Stimulated activated CD8-positive, alpha-beta memory T cell treated with anti-CD3 and anti-CD28 coated beads, Interleukin-12 subunit alpha, Interleukin-12 subunit beta, amount 100 ng/mL, for 24 hours (primary cell): ENCODE measurements around the gene ARF5.
"Not testable (repeated sequence)": the region's sequence is repeated elsewhere in the genome, so short reads cannot be mapped to it uniquely, and the experiment has no call there.

Experiments used
- DNase-seq: peaks from one replicate; pipeline ENCODE4 v3.0.0-alpha.2; 2020; ENCODE audit errors: extremely low read depth

The ARF5 gene

GRCh38 chr7:127588019-127588696, at the start of gene ARF5:
Gene ARF5 (plus strand): TSS chr7:127588411. CDS start chr7:127588499, 88 bp downstream.
- peak; percentile 65 for DNase-seq

DNA sequence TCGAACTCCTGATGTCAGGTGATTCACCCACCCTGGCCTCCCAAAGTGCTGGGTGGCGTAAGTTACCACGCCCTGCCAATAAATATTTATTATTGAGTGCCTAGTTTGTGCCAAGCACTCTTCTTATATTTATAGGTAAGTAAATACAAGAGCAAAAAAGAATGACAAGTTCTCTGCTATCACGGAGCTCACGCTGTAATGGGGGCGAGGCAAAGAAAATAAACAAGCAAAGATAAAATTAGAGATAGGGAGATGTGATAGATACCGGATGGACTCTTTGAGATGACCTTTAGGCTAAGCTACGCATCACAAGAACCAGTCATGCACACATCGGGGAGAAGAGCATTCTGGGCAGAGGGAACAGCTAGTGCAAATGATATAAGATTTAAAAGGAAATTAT, 49.1 kb upstream of the ARF5 start:
- no peak for DNase-seq

DNA sequence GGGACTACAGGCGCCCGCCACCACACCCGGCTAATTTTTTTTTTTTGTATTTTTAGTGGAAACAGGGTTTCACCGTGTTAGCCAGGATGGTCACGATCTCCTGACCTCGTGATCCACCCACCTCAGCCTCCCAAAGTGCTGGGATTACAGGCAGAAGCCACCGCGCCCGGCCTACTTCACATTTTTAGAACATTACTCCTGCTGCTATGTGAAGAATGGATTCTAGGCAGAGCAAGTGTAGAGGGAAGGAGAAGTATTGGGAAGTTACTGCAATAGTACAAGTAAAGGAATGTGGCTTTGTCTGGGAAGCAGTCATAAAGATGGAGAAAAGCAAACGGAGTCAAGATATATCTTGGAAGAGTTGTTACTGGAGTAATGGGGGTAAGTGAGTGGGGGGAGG, 47.8 kb upstream of the ARF5 start:
- not testable (repeated sequence) for DNase-seq

- DNase-seq = no peak
Measured at GRCh38 chr7:127541548-127541947, 46.7 kb upstream of the ARF5 start.

GRCh38 chr7:127546313-127546712, 41.9 kb upstream of the ARF5 start:
- no peak for DNase-seq

DNA sequence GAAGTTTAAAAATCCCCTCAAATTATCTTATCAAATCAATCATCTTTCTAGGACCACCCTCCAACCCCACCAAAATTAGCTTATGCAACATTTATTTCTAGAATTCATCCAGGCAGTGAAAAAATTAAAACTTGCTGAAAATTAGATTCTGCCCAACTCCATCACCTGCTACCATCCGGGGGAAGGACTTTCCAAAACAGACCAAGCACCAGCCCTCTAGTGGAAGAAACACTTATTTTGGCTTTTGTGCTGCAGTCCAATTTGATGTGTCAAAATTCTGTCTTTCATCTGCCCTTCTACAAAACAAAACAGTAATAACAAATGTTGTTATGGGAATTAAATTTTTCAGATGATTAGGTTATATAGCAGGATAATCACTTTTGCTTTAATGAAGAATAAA, 38.0 kb upstream of the ARF5 start:
- DNase-seq = no peak

GRCh38 chr7:127551941-127552340, 36.3 kb upstream of the ARF5 start:
- DNase-seq = no peak

- no peak for DNase-seq
Measured at GRCh38 chr7:127556404-127556803, 31.8 kb upstream of the ARF5 start.

GRCh38 chr7:127557803-127558202, 30.4 kb upstream of the ARF5 start:
- DNase-seq = no peak

DNA sequence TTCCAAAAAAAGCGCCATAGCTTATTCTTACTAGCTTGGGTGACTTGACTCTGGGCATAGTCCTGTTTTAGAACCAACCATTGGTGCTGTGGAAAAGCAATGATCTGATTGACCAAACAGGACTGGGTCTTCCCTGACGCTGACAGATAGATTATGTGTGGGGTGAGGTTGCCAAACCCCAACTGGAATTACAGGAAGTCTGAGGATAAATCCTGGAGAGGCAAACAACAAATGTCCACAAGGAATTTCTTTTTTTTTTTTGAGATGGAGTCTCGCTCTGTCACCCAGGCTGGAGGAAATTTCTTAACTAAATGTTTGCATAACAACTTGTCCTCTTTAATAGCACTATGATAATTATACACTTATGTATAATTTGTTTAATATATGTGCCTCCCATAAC, 22.0 kb upstream of the ARF5 start:
- no peak for DNase-seq

DNA sequence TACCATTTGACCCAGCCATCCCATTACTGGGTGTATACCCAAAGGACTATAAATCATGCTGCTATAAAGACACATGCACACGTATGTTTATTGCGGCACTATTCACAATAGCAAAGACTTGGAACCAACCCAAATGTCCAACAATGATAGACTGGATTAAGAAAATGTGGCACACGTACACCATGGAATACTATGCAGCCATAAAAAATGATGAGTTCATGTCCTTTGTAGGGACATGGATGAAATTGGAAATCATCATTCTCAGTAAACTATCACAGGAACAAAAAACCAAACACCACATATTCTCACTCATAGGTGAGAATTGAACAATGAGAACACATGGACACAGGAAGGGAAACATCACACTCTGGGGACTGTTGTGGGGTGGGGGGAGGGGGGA, 20.2 kb upstream of the ARF5 start:
- DNase-seq = not testable (repeated sequence)

DNA sequence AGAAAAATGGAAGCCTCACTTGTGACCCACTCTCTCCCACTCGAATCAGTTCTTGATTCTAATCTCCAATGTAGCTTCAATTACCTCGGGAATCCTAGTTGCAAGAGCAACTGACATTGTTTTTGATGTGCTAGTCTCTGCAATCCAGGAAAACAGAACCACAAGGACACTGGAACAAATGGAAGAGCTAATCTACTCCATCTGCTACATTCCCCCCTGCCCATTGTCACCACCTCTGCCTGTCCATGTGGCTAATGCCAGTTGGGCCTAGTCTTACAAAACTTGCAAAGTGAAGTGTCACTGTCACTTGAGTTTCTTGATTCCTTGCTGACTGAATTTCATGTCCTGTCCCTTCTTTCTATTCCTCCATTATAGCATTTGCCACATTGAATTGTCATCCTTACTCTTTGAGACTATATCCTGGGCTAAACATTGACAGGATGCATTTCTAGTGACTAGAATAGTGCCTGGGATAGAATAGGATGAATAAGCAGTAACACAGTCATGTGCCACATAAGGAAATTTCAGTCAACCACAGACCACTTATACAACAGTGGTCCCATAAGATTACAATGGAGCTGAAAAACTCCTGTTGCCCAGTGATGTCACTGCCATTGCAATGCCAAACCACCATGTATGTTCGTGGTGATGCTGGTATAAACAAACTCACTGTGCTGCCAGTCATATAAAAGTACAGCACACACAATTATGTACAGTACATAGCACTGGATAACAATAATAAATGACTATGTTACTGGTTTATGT, 16.3 kb upstream of the ARF5 start:
- DNase-seq = no peak

- no peak for DNase-seq
Measured at GRCh38 chr7:127578036-127578684, 10.1 kb upstream of the ARF5 start.

DNA sequence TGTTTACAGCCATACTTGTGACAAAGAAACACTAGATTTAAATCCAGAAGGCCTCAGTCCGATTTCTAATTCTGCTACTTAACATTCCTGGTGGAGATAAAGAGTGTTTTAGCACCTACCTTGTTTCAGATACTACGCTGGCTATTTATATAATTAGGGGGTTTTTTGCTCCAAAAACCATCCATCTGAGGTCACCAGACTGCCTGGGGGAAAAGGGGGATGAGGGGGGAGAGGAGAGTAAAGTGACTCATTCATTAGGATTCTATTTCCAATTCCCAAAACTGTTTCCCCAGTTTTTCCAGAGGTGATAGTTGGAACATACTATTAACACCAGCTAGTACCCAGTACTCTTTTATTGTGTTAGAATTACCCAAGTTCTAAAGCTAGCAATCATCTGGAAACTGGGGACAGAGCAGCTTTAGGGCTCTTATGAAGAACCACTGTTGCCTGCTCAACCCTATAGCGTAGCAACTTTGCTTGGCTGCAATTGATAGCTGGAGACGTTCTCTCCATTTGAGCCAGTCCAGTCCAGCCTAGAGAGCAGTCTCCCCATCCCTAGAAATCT, 9.4 kb upstream of the ARF5 start:
- no peak for DNase-seq

- DNase-seq = no peak
Measured at GRCh38 chr7:127580612-127581011, 7.6 kb upstream of the ARF5 start.

DNA sequence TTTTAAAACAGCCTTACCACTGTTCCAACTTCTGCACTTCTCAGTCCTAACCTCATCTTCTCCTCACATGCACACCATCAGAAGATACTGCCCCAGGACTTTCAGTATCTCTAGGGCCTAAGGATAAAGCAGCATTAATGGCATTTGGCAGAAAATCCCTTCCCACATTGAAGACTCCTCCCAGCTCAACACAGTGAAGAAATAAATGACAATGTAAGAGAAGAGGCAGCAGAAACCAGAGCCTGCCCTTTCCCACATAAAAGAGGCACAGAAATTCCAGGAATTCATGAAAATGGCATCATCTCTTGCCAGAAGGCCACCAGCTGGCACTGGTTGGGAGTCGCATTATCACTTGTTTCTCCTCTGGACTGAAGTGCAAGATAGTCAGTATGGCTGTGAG, 6.5 kb upstream of the ARF5 start:
- no peak for DNase-seq

DNA sequence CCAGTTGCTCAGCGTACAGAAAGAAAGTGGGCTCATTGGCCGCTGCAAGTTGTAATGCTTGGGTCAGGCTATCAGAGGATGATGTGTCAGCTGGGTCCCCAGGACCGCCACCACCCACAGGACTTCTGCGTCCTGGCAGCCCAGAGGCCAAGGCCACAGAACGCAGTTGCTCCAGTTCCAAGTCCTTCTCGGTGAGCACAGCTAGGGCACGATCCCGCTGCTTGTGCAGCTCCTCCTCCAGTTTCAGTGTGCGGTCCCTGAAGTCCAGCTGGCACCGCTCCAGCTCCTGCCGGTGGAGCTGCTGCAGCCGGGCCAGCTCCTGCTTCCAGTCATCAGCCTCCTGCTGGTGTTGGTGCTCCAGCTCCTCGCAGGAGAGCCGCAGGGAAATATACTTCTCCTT, 5.8 kb upstream of the ARF5 start:
- DNase-seq = no peak

- DNase-seq = no peak
Measured at GRCh38 chr7:127584648-127585043, 3.6 kb upstream of the ARF5 start.

- peak; percentile 75 for DNase-seq
Measured at GRCh38 chr7:127585044-127585953, 2.9 kb upstream of the ARF5 start, which contains the start of gene GCC1. Gene GCC1 (minus strand): TSS chr7:127585596. CDS start chr7:127585182, 414 bp downstream.

- DNase-seq = no peak
Measured at GRCh38 chr7:127586346-127586745, 1.9 kb upstream of the ARF5 start.

DNA sequence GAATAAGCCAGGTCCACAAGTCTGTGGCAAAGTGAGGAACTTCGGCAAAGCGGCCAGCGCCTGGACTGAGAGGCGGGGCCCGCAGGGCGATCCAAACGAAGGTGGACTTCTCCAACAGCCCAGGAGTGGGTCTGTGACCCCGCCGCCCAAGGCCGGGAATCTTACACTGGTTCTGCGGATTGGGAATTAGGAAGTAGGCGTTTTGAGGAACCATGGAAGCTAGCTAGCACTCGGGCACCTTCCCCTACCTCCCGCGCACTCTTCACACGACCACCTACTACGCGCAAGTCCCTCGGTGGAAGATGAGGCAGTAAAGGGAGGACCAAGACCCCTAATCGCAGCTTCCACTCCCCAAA, 570 bp upstream of the ARF5 start:
- no peak for DNase-seq
